IPS-18c (cell line): Measurements from ENCODE around the gene LRPPRC.
"Not testable (repeated sequence)": the region's sequence is repeated elsewhere in the genome, so short reads cannot be mapped to it uniquely, and the experiment has no call there.

Experiments
- H3K4me3 ChIP-seq: 2 replicates; pipeline ENCODE4 v1.7.0; 2013; ENCODE audit warnings: low read depth, mild to moderate bottlenecking, low read length, moderate library complexity; ENCODE audit not compliant: insufficient read depth
- H3K9me3 ChIP-seq: one replicate; pipeline ENCODE4 v1.6.1; 2013; ENCODE audit warnings: mild to moderate bottlenecking, low read length, moderate library complexity; ENCODE audit not compliant: control insufficient read depth, insufficient read depth

The LRPPRC gene

DNA sequence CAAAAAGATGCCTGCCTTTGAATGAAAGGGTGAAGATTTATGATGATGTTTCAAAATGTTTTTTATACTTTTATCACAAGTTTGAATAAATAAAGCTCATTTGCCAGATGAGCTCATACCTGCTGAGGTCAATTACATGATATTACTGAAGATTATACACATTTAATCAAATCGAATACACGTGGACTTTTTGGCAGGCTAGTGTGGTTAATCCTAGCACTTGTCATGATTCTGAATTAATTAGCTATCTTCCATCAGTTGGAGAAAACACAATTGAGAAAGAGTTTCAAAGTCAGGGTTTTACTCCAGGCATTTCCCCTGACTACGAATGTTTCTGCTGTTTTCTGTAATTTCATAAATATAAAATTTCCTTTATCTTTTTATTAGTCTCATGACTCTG lies 54.4 kb downstream of the LRPPRC start:
- H3K9me3 ChIP-seq: no peaks in the 10 kb centered on the region
- H3K4me3 ChIP-seq: no peak overlapping the region

DNA sequence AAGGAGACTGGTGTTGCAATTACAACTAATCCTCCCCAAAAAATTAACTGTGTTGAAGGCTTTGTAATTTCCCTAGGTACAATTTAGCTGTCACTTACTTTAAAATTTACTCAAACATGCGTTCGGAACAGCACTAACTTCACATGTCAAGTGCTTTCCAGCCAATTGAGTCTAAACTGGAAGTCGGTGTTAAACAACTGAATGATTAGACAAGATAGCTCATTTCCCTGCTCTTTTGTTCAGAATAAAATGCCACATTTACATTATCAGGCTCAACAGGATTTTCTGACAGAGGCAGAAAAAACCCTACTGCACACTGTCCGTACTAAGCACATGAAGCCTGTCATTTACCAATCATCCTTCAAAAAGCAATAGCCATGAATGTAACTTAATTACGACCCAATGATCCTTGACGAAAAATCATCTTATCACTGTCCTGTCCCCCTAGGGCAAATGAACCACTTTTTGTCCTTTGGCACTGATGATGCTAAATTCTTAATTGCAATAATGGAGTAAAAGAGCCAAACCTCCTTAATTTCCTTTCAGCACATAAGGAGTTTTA lies 56.0 kb downstream of the LRPPRC start:
- Histone ChIP-seq H3K9me3 (no peaks in the 10 kb centered on the region), H3K4me3 (no peak overlapping the region)

DNA sequence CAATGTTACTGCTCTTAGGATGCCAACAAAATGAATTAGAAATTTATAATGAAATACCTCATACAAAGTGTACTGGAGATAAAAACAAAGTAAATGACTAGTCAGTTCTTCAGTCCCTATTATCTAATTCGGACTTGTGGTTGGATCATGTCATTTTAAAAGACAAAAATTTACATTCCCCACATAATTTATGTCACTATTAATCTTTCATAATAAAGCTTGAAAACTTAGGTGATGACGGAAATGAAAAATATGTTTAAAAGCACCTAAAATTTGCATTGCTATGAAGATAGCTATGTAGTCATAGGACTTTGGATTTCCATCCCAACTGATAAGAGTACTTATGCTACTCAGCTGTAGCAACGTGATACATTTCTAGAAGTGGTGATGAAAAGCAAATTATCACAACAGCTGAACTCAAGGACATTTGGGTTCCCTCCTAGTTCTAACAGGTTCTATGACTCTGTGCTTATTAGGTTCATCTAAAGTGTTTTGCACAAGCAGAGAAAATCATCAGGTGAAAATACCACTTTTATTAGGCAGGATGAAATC lies 58.4 kb downstream of the LRPPRC start:
- no peaks in the 10 kb centered on the region for H3K9me3 ChIP-seq
- no peak overlapping the region for H3K4me3 ChIP-seq

DNA sequence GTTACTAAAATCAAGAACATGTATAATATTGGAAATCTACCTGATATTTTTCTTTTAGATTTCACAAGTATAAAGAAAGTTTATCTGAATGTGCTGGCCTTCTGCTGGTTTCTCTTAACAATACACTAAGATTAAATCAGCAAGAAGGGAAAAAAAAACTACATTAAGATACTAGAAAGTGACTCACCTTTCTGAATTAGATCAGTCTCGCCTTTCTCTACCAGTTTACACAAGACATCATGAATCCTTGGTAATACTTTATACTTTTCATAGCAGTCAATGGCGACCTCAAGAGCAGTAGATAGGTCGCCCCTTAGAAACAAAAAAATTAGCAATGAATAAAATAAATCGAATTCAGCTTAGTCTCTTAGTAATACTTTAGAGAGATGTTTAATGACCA lies 61.2 kb downstream of the LRPPRC start:
- H3K9me3 ChIP-seq: no peaks in the 10 kb centered on the region
- H3K4me3 ChIP-seq: no peak overlapping the region

DNA sequence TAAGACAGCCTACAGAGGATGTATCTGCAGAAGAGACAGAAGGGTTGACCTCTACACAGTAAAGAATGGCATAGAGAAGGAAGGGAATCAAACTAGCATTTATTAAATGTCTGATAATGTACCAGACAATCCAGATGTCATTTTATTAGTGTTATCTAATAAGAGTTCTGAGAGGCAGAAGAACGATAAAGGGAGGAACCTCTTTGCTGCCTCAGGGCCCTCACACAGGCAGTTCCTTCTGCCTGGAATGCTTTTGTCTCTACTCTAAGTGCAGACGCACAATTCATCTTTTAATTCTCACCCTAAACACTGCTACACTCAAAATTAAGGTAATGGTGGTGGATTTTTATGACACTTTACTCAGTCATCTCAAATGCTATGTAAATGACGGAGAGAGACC lies 64.5 kb downstream of the LRPPRC start:
- no peaks in the 10 kb centered on the region for H3K9me3 ChIP-seq

DNA sequence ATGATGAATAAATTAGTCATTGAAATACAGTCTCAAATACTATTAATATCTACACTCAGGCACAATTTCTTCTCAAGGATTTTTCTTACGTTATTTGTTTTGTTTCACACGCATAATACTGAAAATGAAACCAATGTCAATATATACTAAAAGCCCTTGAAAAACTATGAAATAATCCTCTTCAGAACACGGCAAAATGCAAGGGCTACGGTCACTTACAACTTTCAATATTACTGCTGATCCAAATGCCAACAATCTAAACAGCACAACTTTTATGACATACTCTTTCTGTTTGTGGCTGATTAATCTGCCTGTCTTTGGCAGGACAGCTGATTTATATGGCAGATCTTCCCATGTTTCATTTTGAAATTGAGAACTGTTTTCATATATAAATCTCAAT lies 68.3 kb downstream of the LRPPRC start:
- Histone ChIP-seq H3K9me3 (no peaks in the 10 kb centered on the region), H3K4me3 (no peak overlapping the region)

More for the DNA sequence above, 64.5 kb downstream of the LRPPRC start:
- no peak overlapping the region for H3K4me3 ChIP-seq

DNA sequence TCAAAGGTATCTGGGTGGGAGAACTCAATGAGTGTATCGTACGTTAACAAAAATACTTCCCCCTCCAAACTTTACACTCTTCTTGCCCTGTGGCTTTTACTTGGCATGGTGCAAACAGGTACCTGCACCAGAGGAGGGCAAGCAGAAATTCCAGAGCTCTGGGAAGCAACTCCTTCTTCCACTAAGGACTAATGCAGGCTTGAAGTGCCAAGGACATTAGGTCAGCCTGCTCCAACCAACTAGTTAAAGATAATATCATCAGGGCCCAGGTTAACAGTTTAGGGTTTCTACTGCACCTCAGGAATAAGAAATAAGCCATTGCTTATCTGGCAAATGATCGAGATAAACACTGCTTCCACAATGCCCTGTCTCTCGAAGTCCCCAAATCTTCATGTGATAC lies 70.4 kb downstream of the LRPPRC start:
- no peak overlapping the region for H3K4me3 ChIP-seq
- H3K9me3 ChIP-seq: no peaks in the 10 kb centered on the region

DNA sequence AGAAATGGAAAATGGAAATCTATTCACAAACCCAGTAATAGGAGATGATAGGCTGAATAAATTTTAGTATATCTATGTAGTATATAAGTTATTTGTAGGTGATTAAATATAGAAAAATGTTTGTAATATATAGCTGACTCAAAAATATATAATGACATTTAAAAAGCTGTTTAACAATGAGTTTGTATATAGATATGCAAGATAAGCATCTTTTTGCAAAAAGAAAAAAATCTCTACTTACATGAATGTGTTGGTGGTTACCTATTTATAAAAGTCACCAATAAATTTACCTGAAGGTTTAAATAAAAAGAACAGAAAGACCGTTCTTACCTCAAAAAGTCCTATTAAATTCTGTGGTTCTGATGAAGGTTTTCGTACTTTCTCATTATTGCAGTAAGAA lies 71.3 kb downstream of the LRPPRC start:
- Histone ChIP-seq H3K4me3 (no peak overlapping the region), H3K9me3 (no peaks in the 10 kb centered on the region)

DNA sequence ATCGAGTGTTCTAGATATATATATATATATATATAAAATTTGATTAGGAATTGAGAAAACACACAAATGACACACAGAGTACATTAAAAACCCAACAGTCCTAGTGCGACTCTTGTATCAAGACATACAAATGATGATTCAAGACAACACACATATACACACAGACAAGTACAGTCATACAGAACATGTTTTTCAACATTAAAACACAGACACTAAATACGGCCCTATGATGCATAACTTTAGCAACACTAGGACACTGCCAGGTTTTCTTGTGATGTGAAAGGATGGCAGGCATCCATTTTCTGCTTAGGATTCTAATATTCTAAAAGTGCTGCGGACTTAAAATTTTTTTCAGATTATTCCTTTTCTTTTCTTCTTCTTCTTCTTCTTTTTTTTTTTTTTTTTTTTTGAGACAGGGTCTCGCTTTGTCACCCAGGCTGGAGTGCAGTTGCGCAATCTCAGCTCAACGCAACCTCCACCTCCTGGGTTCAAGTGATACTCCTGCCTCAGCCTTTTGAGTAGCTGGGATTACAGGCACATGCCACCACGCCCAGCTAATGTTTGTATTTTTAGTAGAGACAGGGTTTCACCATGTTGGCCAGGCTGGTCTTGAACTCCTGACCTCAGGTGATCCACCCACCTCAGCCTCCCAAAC lies 84.5 kb downstream of the LRPPRC start:
- H3K4me3 ChIP-seq, H3K9me3 ChIP-seq: not testable (repeated sequence)

DNA sequence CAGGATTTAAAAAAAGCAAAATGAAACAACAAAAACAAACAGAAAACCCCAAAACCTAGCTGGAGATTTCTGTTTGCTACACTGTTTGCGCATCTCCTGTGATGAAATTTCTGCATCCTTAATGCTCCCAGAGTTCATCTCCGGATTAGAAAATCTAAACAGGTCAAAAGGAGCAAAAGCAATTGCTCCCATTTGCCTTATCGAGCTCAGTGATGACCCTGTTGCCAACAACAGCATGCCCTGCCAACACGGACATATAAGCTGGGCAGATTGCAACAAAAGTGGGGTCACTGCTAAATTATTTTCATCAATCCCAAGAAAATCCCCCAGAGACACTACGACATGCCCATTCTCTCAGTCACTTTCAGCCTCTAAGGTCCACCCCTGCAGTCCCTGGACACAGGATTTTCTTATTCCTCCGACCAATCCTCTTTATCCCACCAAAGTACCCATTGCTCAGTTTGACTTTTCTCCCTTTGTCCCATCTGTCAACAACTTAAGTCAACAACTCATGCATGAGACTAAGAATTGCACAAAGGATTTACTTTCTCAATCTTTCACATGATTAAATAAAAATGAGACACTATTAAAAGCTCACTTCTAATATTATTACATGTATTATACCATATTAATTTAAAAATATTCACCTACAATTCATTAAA lies 89.2 kb downstream of the LRPPRC start:
- no peak overlapping the region for H3K4me3 ChIP-seq

DNA sequence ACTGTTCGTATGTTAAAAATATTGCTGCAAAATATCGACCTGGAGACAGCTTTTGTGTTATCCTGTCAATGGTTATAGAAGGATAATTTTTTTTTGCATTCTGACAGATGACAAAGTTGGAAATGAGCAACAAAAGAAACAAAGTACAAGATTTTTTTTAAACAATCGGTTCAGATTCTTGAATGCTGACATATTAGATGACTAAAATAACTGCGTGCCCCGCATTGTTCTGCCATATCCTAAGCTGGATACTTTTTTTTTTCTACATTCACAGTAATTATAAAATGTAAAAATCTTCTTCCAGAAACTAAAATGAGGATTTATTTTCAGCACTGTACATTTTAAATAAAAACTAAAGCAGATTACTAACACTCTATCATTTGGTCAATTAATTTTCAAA lies 89.9 kb downstream of the LRPPRC start:
- Histone ChIP-seq H3K9me3 (no peaks in the 10 kb centered on the region), H3K4me3 (no peak overlapping the region)

More for the DNA sequence above, 89.2 kb downstream of the LRPPRC start:
- H3K9me3 ChIP-seq: no peaks in the 10 kb centered on the region

DNA sequence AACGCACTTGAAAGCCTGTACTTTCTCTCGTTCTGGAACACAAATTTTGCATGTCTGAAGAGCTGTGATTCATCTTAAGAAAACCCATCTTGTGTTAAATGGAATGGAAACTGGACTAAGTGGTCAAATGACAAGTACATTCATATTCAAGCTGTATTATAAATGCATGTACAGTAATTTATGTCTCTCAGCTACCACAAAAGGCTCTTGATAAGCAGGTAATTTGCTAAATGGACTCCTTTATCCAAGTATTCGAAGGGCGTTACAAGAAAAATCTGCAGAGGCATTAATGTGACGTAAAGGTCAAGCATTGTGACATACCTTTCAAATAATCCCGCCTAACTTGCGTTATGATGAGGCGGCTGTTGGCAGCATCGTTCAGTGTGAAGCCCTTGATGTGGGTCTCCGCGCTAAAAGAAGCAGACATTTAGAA lies 90.4 kb downstream of the LRPPRC start:
- no peaks in the 10 kb centered on the region for H3K9me3 ChIP-seq
- H3K4me3 ChIP-seq: no peak overlapping the region

DNA sequence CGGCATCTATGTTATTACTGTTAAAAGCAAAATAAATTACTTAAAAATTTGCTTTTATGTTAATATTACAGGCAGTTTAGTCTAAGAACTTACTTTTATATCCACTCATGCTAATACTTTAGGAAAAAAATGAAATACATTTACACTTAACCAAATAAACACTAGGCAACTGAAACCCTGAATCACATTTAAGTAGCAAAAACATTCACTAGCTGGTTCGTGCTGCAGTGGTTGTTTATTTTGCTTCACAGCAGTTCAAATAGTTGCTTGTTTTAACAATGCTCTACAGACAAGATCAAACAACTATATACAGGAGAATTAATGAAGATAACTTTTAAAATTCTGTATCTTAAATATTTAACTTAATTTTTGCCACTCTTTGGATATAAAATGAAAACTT lies 96.2 kb downstream of the LRPPRC start:
- Histone ChIP-seq H3K4me3 (no peak overlapping the region), H3K9me3 (no peaks in the 10 kb centered on the region)

DNA sequence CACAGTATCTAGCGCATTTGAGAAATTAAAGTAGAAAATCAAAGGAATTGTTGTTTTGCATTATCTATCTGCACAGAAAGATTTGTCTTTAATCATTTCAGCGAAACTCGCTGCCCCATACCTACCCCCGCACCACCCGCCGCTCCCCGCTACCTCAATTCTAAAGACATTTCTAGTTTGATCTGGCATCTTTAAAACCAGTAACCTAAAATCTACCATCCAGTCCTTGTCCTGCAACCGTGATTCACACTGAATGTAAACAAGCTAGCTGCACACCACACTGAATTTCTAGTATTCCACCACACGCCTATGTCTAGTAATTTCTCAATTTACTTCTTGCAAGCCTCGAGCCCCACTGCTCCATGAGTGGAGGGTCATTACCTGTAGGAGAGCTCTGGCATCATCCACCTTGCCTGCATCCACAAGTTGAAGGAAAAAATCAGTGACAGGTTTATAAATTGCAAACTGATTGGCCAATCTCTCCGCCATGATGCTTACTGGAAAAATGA lies 96.9 kb downstream of the LRPPRC start:
- Histone ChIP-seq H3K4me3 (no peak overlapping the region), H3K9me3 (no peaks in the 10 kb centered on the region)

DNA sequence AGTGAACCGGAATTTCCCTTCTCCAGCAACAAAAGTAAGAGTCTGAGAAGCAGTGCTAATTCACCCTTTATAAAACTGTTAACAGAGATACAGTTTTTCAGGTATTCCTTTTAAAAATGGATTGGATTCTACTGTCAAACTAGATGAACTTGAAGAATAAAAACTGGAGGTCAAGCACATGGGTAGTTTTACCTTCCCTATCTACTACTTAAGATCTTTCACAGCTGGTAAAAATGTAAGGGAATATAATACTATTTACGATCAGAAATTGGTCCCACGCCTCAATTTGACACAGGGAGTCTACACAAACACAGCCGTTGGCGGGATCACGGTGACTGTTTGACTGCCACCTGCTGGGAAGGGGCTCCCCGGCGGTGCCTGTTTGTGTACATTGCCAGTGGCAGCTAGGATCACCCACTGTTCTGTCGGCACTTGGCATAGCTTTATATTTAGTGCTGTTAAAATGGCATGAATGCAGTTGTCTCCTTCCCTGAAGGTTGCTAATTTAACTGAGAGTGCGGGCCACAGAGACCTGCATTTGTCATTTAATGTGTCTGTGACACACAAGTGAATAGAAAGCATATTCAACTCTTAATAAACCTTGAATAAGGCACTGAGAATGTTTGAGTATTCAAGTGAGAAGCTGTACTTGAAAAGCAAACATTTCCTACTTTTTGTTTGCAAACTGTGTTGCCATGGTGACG lies 97.5 kb downstream of the LRPPRC start:
- Histone ChIP-seq H3K4me3 (no peak overlapping the region), H3K9me3 (no peaks in the 10 kb centered on the region)

DNA sequence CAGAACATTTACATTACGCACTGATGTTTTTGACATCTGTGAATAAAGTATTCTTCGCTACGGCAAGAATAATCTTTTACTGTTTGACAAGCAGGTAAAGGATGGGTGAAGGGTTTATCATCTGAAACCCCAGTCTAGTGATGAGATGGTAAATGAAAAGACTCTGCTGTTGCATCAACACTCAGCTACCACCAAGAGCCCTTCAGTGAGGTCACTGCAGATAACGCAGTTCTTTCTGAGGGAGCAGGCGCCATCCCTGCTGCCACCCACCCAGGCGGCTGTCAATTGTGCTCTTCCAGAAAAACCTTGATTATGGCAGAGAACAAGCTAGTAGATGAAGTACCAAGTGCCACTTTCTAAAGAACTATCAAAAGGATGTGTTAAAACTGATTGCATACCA lies 98.3 kb downstream of the LRPPRC start:
- H3K4me3 ChIP-seq: no peak overlapping the region
- H3K9me3 ChIP-seq: no peaks in the 10 kb centered on the region

DNA sequence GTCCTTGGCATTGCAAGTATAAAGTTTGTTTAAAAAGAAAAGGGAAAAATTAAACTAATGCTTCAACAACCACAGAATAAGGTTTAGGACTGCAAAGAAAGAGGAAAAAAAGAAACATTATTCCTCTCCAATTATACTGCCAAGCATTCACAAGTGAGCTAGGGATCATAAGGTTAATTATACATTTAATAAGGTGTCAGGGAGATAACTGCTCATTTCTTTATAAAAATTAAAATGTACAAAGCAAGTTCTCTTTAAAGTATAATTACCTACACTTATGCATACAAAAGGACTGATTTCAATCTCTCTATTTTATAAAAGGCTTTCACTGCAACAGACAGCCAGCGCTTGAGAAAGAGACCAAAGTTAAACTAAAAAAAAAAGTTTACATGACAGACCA lies 98.9 kb downstream of the LRPPRC start:
- Histone ChIP-seq H3K9me3 (no peaks in the 10 kb centered on the region), H3K4me3 (no peak overlapping the region)

DNA sequence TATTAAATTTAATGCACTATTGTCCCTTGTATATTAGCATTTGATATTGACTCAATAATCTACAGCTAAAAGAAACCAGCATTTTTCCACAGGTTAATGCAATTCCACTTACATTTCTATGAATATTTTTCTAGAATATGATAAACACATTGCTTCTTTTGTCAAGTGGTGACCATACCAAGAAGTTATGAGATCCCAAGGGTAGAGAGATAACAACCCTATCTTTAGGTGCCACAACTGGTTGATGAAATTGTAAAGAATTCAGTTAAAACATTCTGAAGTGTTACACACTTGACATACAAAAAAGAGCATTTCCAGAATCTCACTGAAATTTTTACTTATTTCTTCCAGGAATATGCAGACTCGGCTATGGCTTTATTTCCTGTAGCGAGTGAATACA lies 101.0 kb downstream of the LRPPRC start:
- no peaks in the 10 kb centered on the region for H3K9me3 ChIP-seq
- no peak overlapping the region for H3K4me3 ChIP-seq
